GM12891 (cell line): ENCODE results near the gene CLRN3.

ENCODE experiments used
- PAX5 ChIP-seq: IDR thresholded peaks from 2 replicates; pipeline ENCODE4 v1.6.1; 2011; ENCODE audit warnings: low read length, moderate library complexity, mild to moderate bottlenecking; ENCODE audit not compliant: insufficient read depth, severe bottlenecking
- POLR2A ChIP-seq: IDR thresholded peaks from 2 replicates; pipeline ENCODE4 v1.6.1; 2011; ENCODE audit warnings: low read depth, low read length, control low read depth
- POLR2AphosphoS5 ChIP-seq: IDR thresholded peaks from 2 replicates; pipeline ENCODE4 v1.6.1; 2011; ENCODE audit warnings: low read depth, low read length, control low read depth
- POU2F2 ChIP-seq: IDR thresholded peaks from 2 replicates; pipeline ENCODE4 v1.6.1; 2011; ENCODE audit warnings: low read depth, mild to moderate bottlenecking, control low read depth, low read length, moderate library complexity
- TAF1 ChIP-seq: IDR thresholded peaks from 2 replicates; pipeline ENCODE4 v1.6.1; 2011; ENCODE audit warnings: low read depth, low read length, control low read depth

- TF ChIP-seq TAF1 = no peak
- TF ChIP-seq POLR2A = no peak
- no peak for TF ChIP-seq POLR2AphosphoS5
- no peak for TF ChIP-seq POU2F2
- TF ChIP-seq PAX5 = no peak
Observed at GRCh38 chr10:127867805-127868204, 24.9 kb downstream of the CLRN3 start.
